Osteoblast (primary cell): ENCODE data around the gene METAP1D. TPM values are rescaled to one million over a fixed set of nuclear protein-coding genes. Genes with fewer than 3 reads are reported as not detected.

Experiments
- DNase-seq: peaks from one replicate; pipeline ENCODE4 v3.0.0; 2011; ENCODE audit warnings: low spot score, mixed read lengths; ENCODE audit not compliant: insufficient read length; ENCODE audit errors: missing footprints
- H2AFZ ChIP-seq: 2 replicates; pipeline ENCODE4 v1.6.0; 2011; ENCODE audit warnings: mild to moderate bottlenecking, low read length
- H3K27ac ChIP-seq: 2 replicates; pipeline ENCODE4 v1.5.1; 2011; ENCODE audit warnings: mild to moderate bottlenecking, low read depth, low read length, moderate library complexity
- H3K27me3 ChIP-seq: 2 replicates; pipeline ENCODE4 v1.6.0; 2012; ENCODE audit warnings: mild to moderate bottlenecking, control low read depth, inconsistent platforms, low read length, moderate library complexity; ENCODE audit not compliant: insufficient read depth
- H3K36me3 ChIP-seq: 2 replicates; pipeline ENCODE4 v1.5.1; 2011; ENCODE audit warnings: mild to moderate bottlenecking, low read length, control low read depth, moderate library complexity; ENCODE audit not compliant: insufficient read depth
- H3K4me1 ChIP-seq: 2 replicates; pipeline ENCODE4 v1.5.1; 2011; ENCODE audit warnings: mild to moderate bottlenecking, low read length, control low read depth, moderate library complexity; ENCODE audit not compliant: insufficient read depth
- H3K4me2 ChIP-seq: 2 replicates; pipeline ENCODE4 v1.6.0; 2011; ENCODE audit warnings: mild to moderate bottlenecking, low read length; ENCODE audit not compliant: insufficient read depth
- H3K4me3 ChIP-seq: fragments of 200-600 bp; sonication (generic); 3 replicates; pipeline ENCODE4 v1.5.1; 2012; ENCODE audit warnings: mild to moderate bottlenecking, low read length, inconsistent platforms; ENCODE audit not compliant: insufficient read depth
- H3K79me2 ChIP-seq: 2 replicates; pipeline ENCODE4 v1.6.0; 2012; ENCODE audit warnings: mild to moderate bottlenecking, low read length, control low read depth, inconsistent platforms; ENCODE audit not compliant: insufficient read depth
- H3K9me3 ChIP-seq: 2 replicates; pipeline ENCODE4 v1.5.1; 2011; ENCODE audit warnings: low read depth, low read length, control low read depth
- H4K20me1 ChIP-seq: 2 replicates; pipeline ENCODE4 v1.6.0; 2012; ENCODE audit warnings: mild to moderate bottlenecking, low read length, control low read depth; ENCODE audit not compliant: insufficient read depth
- CTCF ChIP-seq: IDR thresholded peaks from 2 replicates; pipeline ENCODE4 v1.5.1; 2011; ENCODE audit warnings: mild to moderate bottlenecking, low read depth, low read length, moderate library complexity; ENCODE audit errors: extremely low read depth
- total RNA-seq: library from RNA; depleted of rRNA; stranded (reverse); fragments of >200 nt; gene quantifications from 2 replicates; pipeline ENCODE4 v1.2.3, GENCODE V29; 2012

METAP1D gene
- total RNA-seq, 1 donor: 11.2 TPM

- peaks cover 33% of the 10 kb centered on the region for H3K27me3 ChIP-seq
- peak overlapping the region; percentile 90 for H3K27ac ChIP-seq
- peak overlapping the region; percentile 87 for H3K4me3 ChIP-seq
- no peak for TF ChIP-seq CTCF
- H3K36me3 ChIP-seq: no peaks in the 10 kb centered on the region
- H3K79me2 ChIP-seq: peaks cover 6% of the 10 kb centered on the region
- peak overlapping the region; percentile 81 for H2AFZ ChIP-seq
- peaks cover 42% of the 10 kb centered on the region for H3K4me1 ChIP-seq
- H4K20me1 ChIP-seq: no peaks in the 10 kb centered on the region
- peak overlapping the region; percentile 93 for H3K4me2 ChIP-seq
- no peaks in the 10 kb centered on the region for H3K9me3 ChIP-seq
- DNase-seq: peak; percentile 98
These were observed 95.6 kb downstream of the METAP1D start for GRCh38 chr2:172095146-172095904.

DNA sequence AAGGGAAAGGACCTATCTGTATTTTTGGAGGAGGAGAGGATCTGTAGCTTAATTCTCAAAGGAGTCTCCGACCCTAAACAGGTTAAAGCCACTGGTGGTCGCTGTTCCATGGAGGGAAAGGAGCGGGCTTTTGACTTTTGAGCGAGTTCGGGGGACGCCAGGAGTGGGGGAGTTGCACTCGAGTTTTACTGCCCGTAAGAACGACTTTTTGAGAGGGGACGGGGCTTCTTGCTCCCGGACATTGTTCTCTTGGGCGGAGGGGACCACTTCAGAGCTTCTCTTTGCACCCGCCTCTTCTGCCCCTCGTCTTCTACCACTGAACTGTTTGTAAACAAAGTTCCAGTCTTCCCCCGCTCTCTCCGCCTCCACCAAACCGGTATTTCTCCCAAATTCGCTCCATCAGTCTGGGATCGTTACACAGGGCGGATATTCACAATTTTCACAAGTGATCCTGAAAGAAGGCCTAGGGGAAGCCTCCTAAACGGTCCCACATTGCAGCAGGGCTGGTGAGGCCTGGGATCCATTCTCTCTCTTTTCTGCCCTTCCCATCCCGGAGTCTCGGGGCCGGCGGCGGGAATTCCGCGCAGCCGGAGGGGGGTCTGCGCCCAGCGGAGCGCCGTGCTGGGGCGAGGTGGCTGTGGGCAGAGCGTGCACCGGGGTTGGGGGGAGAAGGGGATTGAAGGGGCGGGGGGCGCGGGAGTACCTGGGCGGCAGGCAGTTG, 96.3 kb downstream of the METAP1D start:
- DNase-seq: peak; percentile 92
- peaks cover 30% of the 10 kb centered on the region for H3K27me3 ChIP-seq
- H3K4me2 ChIP-seq: peak overlapping the region; percentile 93
- H3K4me1 ChIP-seq: peaks cover 42% of the 10 kb centered on the region
- H2AFZ ChIP-seq: peak overlapping the region; percentile 81
- peaks cover 6% of the 10 kb centered on the region for H3K36me3 ChIP-seq
- no peaks in the 10 kb centered on the region for H4K20me1 ChIP-seq
- H3K4me3 ChIP-seq: peak overlapping the region; percentile 87
- peaks cover 13% of the 10 kb centered on the region for H3K79me2 ChIP-seq
- peak overlapping the region; percentile 90 for H3K27ac ChIP-seq
- H3K9me3 ChIP-seq: no peaks in the 10 kb centered on the region
- TF ChIP-seq CTCF: peak; percentile 27

DNA sequence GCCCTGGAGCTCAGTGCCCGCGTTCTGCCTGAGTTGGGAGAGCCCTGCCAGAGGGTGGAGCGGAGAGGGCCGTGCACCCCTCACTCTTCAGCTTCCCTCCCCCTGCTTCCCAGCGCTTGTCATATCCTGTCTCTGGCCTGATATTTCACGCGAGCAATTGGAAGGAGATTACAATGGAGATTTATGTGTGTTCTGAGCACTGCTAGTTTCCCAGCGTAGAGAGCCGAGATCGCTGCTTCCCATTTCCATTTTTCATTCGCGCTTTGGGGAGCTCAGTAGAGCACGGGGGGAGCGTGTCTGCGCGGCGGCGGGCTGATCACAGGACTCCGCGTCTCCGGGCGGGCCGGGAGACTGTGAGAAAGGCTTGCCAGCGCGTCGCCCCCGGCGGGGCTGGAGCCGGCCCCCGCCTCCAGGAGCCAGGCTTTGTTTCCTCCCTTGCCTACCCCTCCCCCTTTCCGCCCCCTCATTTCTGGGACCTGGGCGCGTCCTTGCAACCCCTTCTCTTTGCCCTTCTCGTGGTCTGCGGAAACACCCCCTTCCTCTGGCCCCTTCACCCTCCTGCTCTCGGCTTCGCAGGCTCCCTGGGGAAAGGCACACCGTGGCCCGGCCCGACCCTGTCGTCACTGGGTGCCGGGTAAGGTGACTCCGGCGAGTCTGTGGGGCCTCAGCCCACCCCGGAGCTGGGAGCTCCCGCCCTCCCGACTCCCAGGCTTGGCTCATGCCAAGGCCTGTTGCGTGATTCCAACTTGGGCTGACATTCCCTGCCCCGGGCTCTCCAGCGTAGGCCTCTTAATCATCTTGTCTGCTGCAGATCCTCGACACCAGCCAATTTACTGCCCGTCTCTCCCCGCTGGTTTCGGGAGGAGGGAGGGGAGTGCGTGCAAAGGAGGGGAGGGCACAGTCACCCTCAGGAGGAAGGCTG, 97.1 kb downstream of the METAP1D start:
- Histone ChIP-seq H3K4me1 (peaks cover 46% of the 10 kb centered on the region), H3K27ac (peak overlapping the region; percentile 90)
- peak; percentile 97 for DNase-seq

More for the DNA sequence above, 97.1 kb downstream of the METAP1D start:
- no peaks in the 10 kb centered on the region for H3K9me3 ChIP-seq
- H3K36me3 ChIP-seq: peaks cover 6% of the 10 kb centered on the region
- no peaks in the 10 kb centered on the region for H4K20me1 ChIP-seq
- peak overlapping the region; percentile 87 for H3K4me3 ChIP-seq
- H3K79me2 ChIP-seq: peaks cover 22% of the 10 kb centered on the region
- no peak for TF ChIP-seq CTCF
- H2AFZ ChIP-seq: peak overlapping the region; percentile 81
- peak overlapping the region; percentile 93 for H3K4me2 ChIP-seq
- H3K27me3 ChIP-seq: peaks cover 23% of the 10 kb centered on the region
